Gastroesophageal sphincter (tissue), 3 donors: ENCODE data around the gene CDH22.

Source experiments
- CTCF ChIP-seq, 4 experiments: fragments of 200-600 bp in 2 of 4; fragments of 450-650 bp in 2 of 4; sonication (generic) in 1 of 4; IDR thresholded peaks; one replicate each; pipeline ENCODE4 v1.5.1; 2017 to 2019; ENCODE audit warnings: antibody characterized with exemption in 4 of 4, mild to moderate bottlenecking in 2 of 4, moderate library complexity in 2 of 4
- EP300 ChIP-seq: sonication (generic); formaldehyde crosslinking; IDR thresholded peaks from one replicate; pipeline ENCODE4 v1.6.1; 2017; ENCODE audit warnings: antibody characterized with exemption, mild to moderate bottlenecking
- POLR2AphosphoS5 ChIP-seq: sonication (generic); formaldehyde crosslinking; IDR thresholded peaks from one replicate; pipeline ENCODE4 v1.6.1; 2017; ENCODE audit warnings: antibody characterized with exemption

GRCh38 chr20:46200582-46201570 is 107.4 kb downstream of the CDH22 start:
- TF ChIP-seq EP300 (no peak), POLR2AphosphoS5 (no peak), CTCF (IDR thresholded peaks at IDR 0.05) (no peak)
